Smooth muscle cell (in vitro differentiated cells): Measurements from ENCODE around the gene DGKA. TPM values are rescaled to one million over a fixed set of nuclear protein-coding genes. Genes with fewer than 3 reads are reported as not detected.

Experiments used
- DNase-seq: peaks from one replicate; lab custom pipeline; 2025; ENCODE audit not compliant: unreplicated experiment; lab: John Stamatoyannopoulos, UW
- H2AFZ ChIP-seq: fragments of 200-600 bp; sonication (generic); 2 replicates; pipeline ENCODE4 v1.6.0; 2016; ENCODE audit warnings: antibody characterized with exemption, low read depth, mild to moderate bottlenecking
- H3F3A ChIP-seq: fragments of 200-600 bp; sonication (generic); 2 replicates; pipeline ENCODE4 v1.6.0; 2017; ENCODE audit warnings: antibody characterized with exemption, low read depth
- H3K27ac ChIP-seq: fragments of 200-600 bp; sonication (generic); 2 replicates; pipeline ENCODE4 v1.5.1; 2016; ENCODE audit warnings: low read depth, mild to moderate bottlenecking
- H3K27me3 ChIP-seq: fragments of 200-600 bp; sonication (generic); 2 replicates; pipeline ENCODE4 v1.6.1; 2016; ENCODE audit warnings: low read depth, mild to moderate bottlenecking
- H3K36me3 ChIP-seq: fragments of 200-600 bp; sonication (generic); 2 replicates; pipeline ENCODE4 v1.5.1; 2016; ENCODE audit warnings: low read depth
- H3K4me1 ChIP-seq: fragments of 200-600 bp; sonication (generic); 2 replicates; pipeline ENCODE4 v1.5.1; 2016; ENCODE audit warnings: low read depth
- H3K4me2 ChIP-seq: fragments of 200-600 bp; sonication (generic); 2 replicates; pipeline ENCODE4 v1.6.0; 2016; ENCODE audit warnings: mild to moderate bottlenecking
- H3K4me3 ChIP-seq: fragments of 200-600 bp; sonication (generic); 2 replicates; pipeline ENCODE4 v1.5.1; 2016; ENCODE audit warnings: mild to moderate bottlenecking
- H3K79me2 ChIP-seq: fragments of 200-600 bp; sonication (generic); 2 replicates; pipeline ENCODE4 v1.6.0; 2016; ENCODE audit warnings: low read depth, mild to moderate bottlenecking
- H3K9ac ChIP-seq: fragments of 200-600 bp; sonication (generic); 2 replicates; pipeline ENCODE4 v1.6.0; 2016; ENCODE audit warnings: low read depth
- H3K9me3 ChIP-seq: fragments of 200-600 bp; sonication (generic); replicated peaks from 2 replicates; pipeline ENCODE4 v1.5.1; 2016; ENCODE audit warnings: low read depth
- H4K20me1 ChIP-seq: fragments of 200-600 bp; sonication (generic); 2 replicates; pipeline ENCODE4 v1.6.0; 2016; ENCODE audit warnings: low read depth
- CTCF ChIP-seq: fragments of 200-600 bp; sonication (generic); IDR thresholded peaks from 2 replicates; pipeline ENCODE4 v1.5.1; 2017; ENCODE audit warnings: borderline replicate concordance, mild to moderate bottlenecking, antibody characterized with exemption; ENCODE audit not compliant: insufficient read depth, poor library complexity, severe bottlenecking
- WGBS: methylation state at CpG from one replicate; pipeline ENCODE4 v1.1.7; 2016; ENCODE audit warnings: low lambda C conversion rate; 5-methylcytosine and 5-hydroxymethylcytosine counted together
- polyA plus RNA-seq: library from polyadenylated mRNA; unstranded; fragments of >200 nt; fragmentation: Nextera tagmentation; extraction: Ambion mirVana; gene quantifications from 2 replicates; pipeline ENCODE4 v1.2.1, GENCODE V29; 2016
- total RNA-seq: library from RNA; depleted of rRNA; stranded (reverse); fragments of >200 nt; gene quantifications from 2 replicates; pipeline ENCODE4 v1.2.3, GENCODE V29; 2014

DGKA gene
- total and polyA plus RNA-seq, 2 experiments from 2014 or later: 66.3 to 87.1 TPM

GRCh38 chr12:55969356-55969755 lies 38.4 kb downstream of the DGKA start:
- H3K27me3 ChIP-seq: no peaks in the 10 kb centered on the region
- H3K79me2 ChIP-seq: peaks cover 27% of the 10 kb centered on the region
- no peaks in the 10 kb centered on the region for H4K20me1 ChIP-seq
- H2AFZ ChIP-seq: no peak overlapping the region
- no peak overlapping the region for H3K27ac ChIP-seq
- no peaks in the 10 kb centered on the region for H3K9me3 ChIP-seq
- no peaks in the 10 kb centered on the region for H3K36me3 ChIP-seq
- DNase-seq: no peak
- WGBS: 97% methylated on average over 4 of the region's 4 CpGs
- peaks cover 8% of the 10 kb centered on the region for H3F3A ChIP-seq
- no peak overlapping the region for H3K4me3 ChIP-seq
- no peaks in the 10 kb centered on the region for H3K4me1 ChIP-seq
- no peak overlapping the region for H3K4me2 ChIP-seq
- H3K9ac ChIP-seq: no peak overlapping the region
- TF ChIP-seq CTCF: no peak

GRCh38 chr12:55970775-55971174 lies 39.8 kb downstream of the DGKA start:
- peaks cover 42% of the 10 kb centered on the region for H3K79me2 ChIP-seq
- H3K36me3 ChIP-seq: no peaks in the 10 kb centered on the region
- no peaks in the 10 kb centered on the region for H3K9me3 ChIP-seq
- H3K4me3 ChIP-seq: no peak overlapping the region
- no peak overlapping the region for H3K27ac ChIP-seq
- H3F3A ChIP-seq: peaks cover 8% of the 10 kb centered on the region
- DNase-seq: no peak
- H3K4me1 ChIP-seq: peaks cover 9% of the 10 kb centered on the region
- no peak overlapping the region for H3K4me2 ChIP-seq
- WGBS: 87% methylated on average over 7 of the region's 7 CpGs
- H3K9ac ChIP-seq: no peak overlapping the region
- no peak overlapping the region for H2AFZ ChIP-seq
- peaks cover under 1% of the 10 kb centered on the region for H4K20me1 ChIP-seq
- no peak for TF ChIP-seq CTCF
- no peaks in the 10 kb centered on the region for H3K27me3 ChIP-seq

- TF ChIP-seq CTCF: no peak
- DNase-seq: no peak
- Histone ChIP-seq H3K4me1 (peaks cover 9% of the 10 kb centered on the region), H3K27ac (peak overlapping the region; percentile 93), H3F3A (peaks cover 8% of the 10 kb centered on the region), H3K27me3 (no peaks in the 10 kb centered on the region), H3K4me3 (peak overlapping the region; percentile 77), H3K9me3 (no peaks in the 10 kb centered on the region), H3K9ac (peak overlapping the region; percentile 89), H2AFZ (no peak overlapping the region), H4K20me1 (peaks cover 12% of the 10 kb centered on the region), H3K79me2 (peaks cover 51% of the 10 kb centered on the region), H3K36me3 (no peaks in the 10 kb centered on the region), H3K4me2 (peak overlapping the region; percentile 87)
- WGBS: 68% methylated on average over 3 of the region's 3 CpGs
These were observed 41.1 kb downstream of the DGKA start for GRCh38 chr12:55972042-55972441.

GRCh38 chr12:55972456-55972855 lies 41.5 kb downstream of the DGKA start:
- no peaks in the 10 kb centered on the region for H3K36me3 ChIP-seq
- no peaks in the 10 kb centered on the region for H3K27me3 ChIP-seq
- 89% methylated on average over 1 of the region's 1 CpG for WGBS
- peak overlapping the region; percentile 77 for H3K4me3 ChIP-seq
- TF ChIP-seq CTCF: no peak
- no peaks in the 10 kb centered on the region for H3K9me3 ChIP-seq
- peak overlapping the region; percentile 87 for H3K4me2 ChIP-seq
- H4K20me1 ChIP-seq: peaks cover 16% of the 10 kb centered on the region
- no peak for DNase-seq
- peaks cover 8% of the 10 kb centered on the region for H3F3A ChIP-seq
- H3K9ac ChIP-seq: peak overlapping the region; percentile 89
- H3K79me2 ChIP-seq: peaks cover 51% of the 10 kb centered on the region
- H3K4me1 ChIP-seq: peaks cover 9% of the 10 kb centered on the region
- no peak overlapping the region for H2AFZ ChIP-seq
- H3K27ac ChIP-seq: peak overlapping the region; percentile 93
